Stimulated activated naive CD8-positive, alpha-beta T cell treated with anti-CD3 and anti-CD28 coated beads, Interleukin-15, amount 100 ng/mL, for 72 hours (primary cell): ENCODE measurements around the gene HIKESHI.

Source experiments
- ATAC-seq: fragments of 150-1000 bp; cut with Tn5 transposase; 2 replicates; pipeline ENCODE4 v1.10.0; 2021; ENCODE audit warnings: mild to moderate bottlenecking, moderate library complexity
- DNase-seq, 2 donors: peaks; one replicate each; pipeline ENCODE4 v3.0.0; 2021 to 2022
- H3K27ac Mint-ChIP-seq, 2 donors: one replicate each; pipeline ENCODE4 v1.8.0; 2022; ENCODE audit warnings: mild to moderate bottlenecking in 2 of 2, mixed read lengths in 2 of 2, moderate library complexity in 2 of 2
- H3K27me3 Mint-ChIP-seq: one replicate; pipeline ENCODE4 v1.8.0; 2022; ENCODE audit warnings: mixed read lengths
- H3K4me1 Mint-ChIP-seq: one replicate; pipeline ENCODE4 v1.8.0; 2022; ENCODE audit warnings: mild to moderate bottlenecking, mixed read lengths
- H3K4me3 Mint-ChIP-seq, 2 donors: one replicate each; pipeline ENCODE4 v1.8.0; 2022; ENCODE audit warnings: mild to moderate bottlenecking in 2 of 2, mixed read lengths in 2 of 2, moderate library complexity in 1 of 2
- H3K9me3 Mint-ChIP-seq, 2 donors: one replicate each; pipeline ENCODE4 v1.8.0; 2022; ENCODE audit warnings: mixed read lengths in 2 of 2

Gene HIKESHI

DNA sequence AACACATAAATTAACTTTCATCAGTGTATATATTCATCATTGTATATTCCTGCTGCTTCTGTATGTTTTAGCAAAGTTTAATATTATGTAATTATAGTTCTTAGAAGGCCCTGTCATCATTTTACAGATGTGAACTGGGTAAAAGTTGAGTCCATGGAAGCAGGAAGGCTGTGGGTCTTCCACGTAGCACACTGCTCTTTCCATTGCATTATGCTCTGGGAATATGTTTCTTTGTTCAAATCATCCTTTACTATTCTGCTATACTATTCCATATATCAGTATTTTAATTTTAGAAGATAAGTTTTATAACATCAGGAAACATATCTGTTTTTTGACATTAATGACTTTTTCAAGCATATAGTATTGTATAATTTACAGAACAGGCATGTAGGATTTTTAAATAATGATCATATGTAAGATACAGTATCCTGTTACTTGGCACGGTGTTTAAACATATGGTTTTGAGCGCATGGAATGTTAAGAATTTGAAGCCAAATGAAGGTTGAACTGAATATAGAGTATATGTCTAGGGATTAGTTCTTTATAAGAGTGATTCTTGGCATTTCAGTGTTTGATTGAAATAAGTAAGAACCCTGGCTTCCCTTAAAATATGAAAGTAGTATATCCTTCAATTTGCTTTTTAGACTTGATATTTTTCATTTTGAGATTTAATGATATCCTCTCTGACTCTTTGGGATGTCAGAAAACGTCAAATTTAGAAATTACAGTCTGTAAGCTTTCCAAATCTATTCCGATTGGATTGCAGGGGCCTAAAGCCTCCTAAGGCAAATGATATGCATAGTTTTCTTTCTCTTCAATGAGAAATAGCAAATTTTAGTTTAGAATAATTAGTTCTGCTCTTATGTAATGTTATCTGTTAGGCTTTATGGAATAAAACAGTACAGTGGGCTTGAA is 81.3 kb downstream of the HIKESHI start:
- H3K9me3 Mint-ChIP-seq: no peaks in the 10 kb centered on the region
- H3K27me3 Mint-ChIP-seq: no peaks in the 10 kb centered on the region
- H3K4me3 Mint-ChIP-seq: no peak overlapping the region
- H3K27ac Mint-ChIP-seq: no peak overlapping the region
- H3K4me1 Mint-ChIP-seq: no peaks in the 10 kb centered on the region
- no peak for ATAC-seq
- no peak for DNase-seq

- DNase-seq (no peak), ATAC-seq (no peak)
- H3K27me3 Mint-ChIP-seq: no peaks in the 10 kb centered on the region
- no peaks in the 10 kb centered on the region for H3K4me1 Mint-ChIP-seq
- H3K4me3 Mint-ChIP-seq: no peak overlapping the region
- H3K27ac Mint-ChIP-seq: no peak overlapping the region
- no peaks in the 10 kb centered on the region for H3K9me3 Mint-ChIP-seq
Observed at GRCh38 chr11:86386283-86386682, 84.2 kb downstream of the HIKESHI start.

DNA sequence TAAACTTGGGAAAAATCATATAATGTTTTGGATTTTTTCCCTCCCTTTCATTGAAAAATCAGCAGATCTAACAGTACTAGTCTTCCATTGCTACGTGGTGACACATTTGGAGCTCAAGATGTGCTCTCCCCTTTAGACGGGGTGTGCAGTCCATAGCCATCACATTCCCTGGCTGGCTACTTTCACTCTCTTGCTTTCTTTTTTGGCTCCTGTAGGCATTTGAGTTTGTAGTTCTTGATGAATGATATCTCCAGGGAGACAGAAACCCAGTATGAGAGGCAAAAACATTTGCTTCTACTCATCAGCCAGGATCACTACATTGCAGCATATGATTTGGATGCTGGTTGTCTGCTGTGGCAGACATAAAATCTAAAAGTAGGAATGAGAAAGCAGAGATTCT is 84.7 kb downstream of the HIKESHI start:
- no peak for DNase-seq
- Mint-ChIP-seq H3K27ac (no peak overlapping the region), H3K27me3 (no peaks in the 10 kb centered on the region), H3K9me3 (no peaks in the 10 kb centered on the region), H3K4me3 (no peak overlapping the region), H3K4me1 (no peaks in the 10 kb centered on the region)
- ATAC-seq: no peak

DNA sequence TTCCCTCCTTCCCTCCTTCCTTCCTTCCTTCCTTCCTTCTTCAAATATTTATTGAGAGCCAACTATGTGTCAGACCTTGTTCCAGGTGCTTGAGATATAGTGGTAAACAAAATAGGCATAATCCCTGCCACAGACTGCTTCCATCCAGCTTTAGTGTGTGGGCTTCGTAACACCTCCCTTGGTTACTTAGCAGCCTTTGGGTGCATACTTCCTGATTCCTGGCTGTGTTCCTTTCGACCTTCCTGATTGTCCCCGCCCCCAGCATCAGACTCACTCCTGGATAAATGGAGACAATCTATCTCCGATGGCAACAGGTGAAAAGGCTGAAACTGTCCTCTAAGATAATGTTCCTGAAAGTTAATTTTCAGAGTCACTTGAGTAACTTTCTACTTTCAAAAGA is 86.2 kb downstream of the HIKESHI start:
- DNase-seq (no peak), ATAC-seq (no peak)
- no peaks in the 10 kb centered on the region for H3K27me3 Mint-ChIP-seq
- H3K27ac Mint-ChIP-seq: peak overlapping the region in 1 of 2 donors; percentile 65
- H3K9me3 Mint-ChIP-seq: no peaks in the 10 kb centered on the region
- no peaks in the 10 kb centered on the region for H3K4me1 Mint-ChIP-seq
- H3K4me3 Mint-ChIP-seq: no peak overlapping the region

DNA sequence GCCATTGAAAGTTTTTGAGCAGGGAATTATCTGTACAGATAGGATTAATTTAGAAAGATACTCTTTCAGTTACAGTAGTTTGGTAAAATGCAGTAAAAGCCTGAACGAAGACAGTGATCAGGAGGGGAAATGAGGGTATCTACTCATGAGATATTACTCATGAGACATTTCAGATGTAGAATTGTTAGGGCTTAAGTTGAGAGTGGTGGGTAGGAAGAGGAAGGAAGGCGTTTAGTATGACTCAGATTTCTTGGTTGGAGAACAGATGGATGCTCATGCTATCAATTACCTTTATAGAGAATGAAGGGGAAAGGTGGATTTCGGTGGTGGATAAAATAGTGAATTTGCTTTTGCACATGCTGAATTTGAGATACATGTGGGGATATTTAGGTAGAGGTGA is 88.4 kb downstream of the HIKESHI start:
- no peak for DNase-seq
- H3K9me3 Mint-ChIP-seq: no peaks in the 10 kb centered on the region

GRCh38 chr11:86395061-86395551 is 93.1 kb downstream of the HIKESHI start:
- H3K27me3 Mint-ChIP-seq: no peaks in the 10 kb centered on the region
- H3K9me3 Mint-ChIP-seq: peaks cover 0 to 5% of the 10 kb centered on the region in 2 donors
- ATAC-seq (no peak), DNase-seq (no peak)
- H3K27ac Mint-ChIP-seq: no peak overlapping the region
- no peak overlapping the region for H3K4me3 Mint-ChIP-seq
- no peaks in the 10 kb centered on the region for H3K4me1 Mint-ChIP-seq

More for the DNA sequence above, 88.4 kb downstream of the HIKESHI start:
- no peaks in the 10 kb centered on the region for H3K27me3 Mint-ChIP-seq
- H3K27ac Mint-ChIP-seq: no peak overlapping the region
- no peak overlapping the region for H3K4me3 Mint-ChIP-seq
- ATAC-seq: no peak
- no peaks in the 10 kb centered on the region for H3K4me1 Mint-ChIP-seq
